Right lung (tissue), 10 donors: ENCODE data around the gene TBC1D21. TPM values are rescaled to one million over a fixed set of nuclear protein-coding genes. Genes with fewer than 3 reads are reported as not detected.

ENCODE experiments used
- DNase-seq, 2 donors: peaks; one replicate each; pipeline ENCODE4 v3.0.0-alpha.2; 2013
- long read RNA-seq, 8 donors: transcript quantifications; one replicate each; lab custom pipeline, GENCODE V29; 2026
- polyA plus RNA-seq, 5 donors: library from polyadenylated mRNA; unstranded; fragments of 120-200 nt; gene quantifications; one replicate each; pipeline versions ENCODE4 v1.2.1 to v1.2.3, GENCODE V29; 2013; ENCODE audit warnings: inconsistent platforms in 1 of 5, low replicate concordance in 1 of 5; ENCODE audit not compliant: insufficient read length in 5 of 5, insufficient read depth in 1 of 5

TBC1D21 gene
- polyA plus RNA-seq: not detected
- long read RNA-seq, donor 1: 0 reads
- long read RNA-seq, donor 2: 0 reads
- long read RNA-seq, donor 3: 0 reads
- long read RNA-seq, donor 4: 0 reads
- long read RNA-seq, donor 5: 0 reads
- long read RNA-seq, donor 6: 0 reads
- long read RNA-seq, donor 7: 0 reads
- long read RNA-seq, donor 8: 0 reads

GRCh38 chr15:73873456-73873855 lies at the start of gene TBC1D21:
Gene TBC1D21 (plus strand): TSS chr15:73873564. CDS start chr15:73873710, 146 bp downstream.
- no peak for DNase-seq

GRCh38 chr15:73826711-73827251 lies 46.6 kb upstream of the TBC1D21 start:
- no peak for DNase-seq

- DNase-seq: no peak
Measured at GRCh38 chr15:73829523-73829922, 43.8 kb upstream of the TBC1D21 start.

- DNase-seq: no peak
Measured at GRCh38 chr15:73832657-73833056, 40.7 kb upstream of the TBC1D21 start.

- DNase-seq: no peak
Measured at GRCh38 chr15:73836845-73837244, 36.5 kb upstream of the TBC1D21 start.

GRCh38 chr15:73838831-73839426 lies 34.4 kb upstream of the TBC1D21 start:
- DNase-seq: peak; percentile 24 to 32

- DNase-seq: no peak
Measured at GRCh38 chr15:73839699-73840377, 33.5 kb upstream of the TBC1D21 start.

GRCh38 chr15:73840771-73841170 lies 32.6 kb upstream of the TBC1D21 start:
- DNase-seq: no peak

GRCh38 chr15:73841756-73842725 lies 31.3 kb upstream of the TBC1D21 start:
- no peak for DNase-seq

GRCh38 chr15:73843787-73844186 lies 29.6 kb upstream of the TBC1D21 start:
- DNase-seq: no peak

- DNase-seq: no peak
Measured at GRCh38 chr15:73844356-73844755, 29.0 kb upstream of the TBC1D21 start.

- DNase-seq: no peak
Measured at GRCh38 chr15:73845507-73845906, 27.9 kb upstream of the TBC1D21 start.

GRCh38 chr15:73845907-73846306 lies 27.5 kb upstream of the TBC1D21 start:
- DNase-seq: no peak

GRCh38 chr15:73849641-73850040 lies 23.7 kb upstream of the TBC1D21 start:
- no peak for DNase-seq

- no peak for DNase-seq
Measured at GRCh38 chr15:73850228-73850627, 23.1 kb upstream of the TBC1D21 start.

- peak; percentile 30 to 58 for DNase-seq
Measured at GRCh38 chr15:73851689-73852088, 21.7 kb upstream of the TBC1D21 start.

- DNase-seq: no peak
Measured at GRCh38 chr15:73852507-73852906, 20.9 kb upstream of the TBC1D21 start.

- no peak for DNase-seq
Measured at GRCh38 chr15:73854265-73854664, 19.1 kb upstream of the TBC1D21 start.

- DNase-seq: no peak
Measured at GRCh38 chr15:73856458-73857192, 16.7 kb upstream of the TBC1D21 start.

GRCh38 chr15:73857193-73857920 lies 16.0 kb upstream of the TBC1D21 start:
- DNase-seq: no peak
